Common myeloid progenitor, CD34-positive (primary cell): ENCODE data around the gene LOXL4.

Experiments used
- CTCF ChIA-PET: fragments of 350-600 bp; sonication (Branson Sonifier 250); formaldehyde crosslinking; loops from one replicate; lab custom pipeline; 2021; ENCODE audit warnings: antibody characterized with exemption; lab: Charles Lee
- POLR2A ChIA-PET: fragments of 350-600 bp; sonication (Branson Sonifier 250); formaldehyde crosslinking; loops from one replicate; lab custom pipeline; 2021; ENCODE audit warnings: antibody characterized with exemption; lab: Charles Lee
- DNase-seq, 3 donors: peaks; one replicate each; pipeline versions ENCODE4 v3.0.0 to v3.0.0-alpha.2; 2013
- H3K27ac ChIP-seq, 2 experiments: 1 replicate in 1 of 2; 2 replicates in 1 of 2; pipeline ENCODE4 v1.7.0; 2013; ENCODE audit warnings: inconsistent platforms in 2 of 2, low read length in 2 of 2, mild to moderate bottlenecking in 2 of 2, low read depth in 1 of 2, moderate library complexity in 1 of 2; ENCODE audit not compliant: severe bottlenecking in 2 of 2, insufficient read depth in 1 of 2, poor library complexity in 1 of 2
- H3K27me3 ChIP-seq, 5 experiments: replicated peaks in 2 of 5; 1 replicate in 3 of 5; 2 replicates in 2 of 5; pipeline versions ENCODE4 v1.6.1 to v1.7.0; 2013; ENCODE audit warnings: low read length in 4 of 5, mild to moderate bottlenecking in 2 of 5, moderate library complexity in 2 of 5, inconsistent platforms in 1 of 5; ENCODE audit not compliant: insufficient read depth in 5 of 5, control insufficient read depth in 4 of 5
- H3K36me3 ChIP-seq, 4 experiments: 1 replicate in 2 of 4; 2 replicates in 2 of 4; pipeline versions ENCODE4 v1.6.1 to v1.7.0; 2013; ENCODE audit warnings: low read length in 3 of 4, control low read depth in 1 of 4, mild to moderate bottlenecking in 1 of 4; ENCODE audit not compliant: control insufficient read depth in 4 of 4, insufficient read depth in 4 of 4
- H3K4me1 ChIP-seq, 4 experiments: 1 replicate in 3 of 4; 2 replicates in 1 of 4; pipeline versions ENCODE4 v1.6.1 to v1.7.1; 2013; ENCODE audit warnings: low read length in 3 of 4, mild to moderate bottlenecking in 3 of 4, control low read depth in 1 of 4, inconsistent platforms in 1 of 4, moderate library complexity in 1 of 4; ENCODE audit not compliant: control insufficient read depth in 4 of 4, insufficient read depth in 4 of 4; ENCODE audit errors: control extremely low read depth in 1 of 4
- H3K4me3 ChIP-seq, 7 experiments: 1 replicate in 4 of 7; 2 replicates in 3 of 7; pipeline versions ENCODE4 v1.5.1 to v1.7.0; 2013; ENCODE audit warnings: mild to moderate bottlenecking in 7 of 7, low read length in 6 of 7, moderate library complexity in 6 of 7, inconsistent platforms in 2 of 7, low read depth in 2 of 7, control low read depth in 1 of 7; ENCODE audit not compliant: insufficient read depth in 4 of 7, control insufficient read depth in 1 of 7; ENCODE audit errors: extremely low read depth in 1 of 7
- H3K9me3 ChIP-seq, 5 experiments: 1 replicate in 4 of 5; 2 replicates in 1 of 5; pipeline versions ENCODE4 v1.6.1 to v1.7.1; 2013; ENCODE audit warnings: low read length in 4 of 5, mild to moderate bottlenecking in 2 of 5, inconsistent platforms in 1 of 5, low read depth in 1 of 5, moderate library complexity in 1 of 5; ENCODE audit not compliant: control insufficient read depth in 4 of 5, insufficient read depth in 2 of 5; ENCODE audit errors: control extremely low read depth in 1 of 5
- WGBS: methylation state at CpG from one replicate; pipeline ENCODE4 v1.1.5; 2013; ENCODE audit not compliant: insufficient coverage; 5-methylcytosine and 5-hydroxymethylcytosine counted together

LOXL4 gene

GRCh38 chr10:98272245-98272644 is 4.3 kb upstream of the LOXL4 start:
- H3K27ac ChIP-seq, result no peak overlapping the region
- ChIA-PET POLR2A (no interaction called here), CTCF (interaction anchor here (2.0 kb wide), 1 partner anchor 37 kb away, joined by 5 read pairs; no protein-coding TSS in a partner anchor)
- no peak for DNase-seq
- H3K9me3 ChIP-seq, result no peaks in the 10 kb centered on the region
- peaks cover 0 to 13% (median 7%) of the 10 kb centered on the region in 4 experiments for H3K4me1 ChIP-seq
- no peaks in the 10 kb centered on the region for H3K36me3 ChIP-seq
- H3K27me3 ChIP-seq, result peaks cover 0 to 14% (median 2%) of the 10 kb centered on the region in 5 experiments
- no peak overlapping the region for H3K4me3 ChIP-seq
- WGBS, result 87% methylated on average over 7 of the region's 8 CpGs

DNA sequence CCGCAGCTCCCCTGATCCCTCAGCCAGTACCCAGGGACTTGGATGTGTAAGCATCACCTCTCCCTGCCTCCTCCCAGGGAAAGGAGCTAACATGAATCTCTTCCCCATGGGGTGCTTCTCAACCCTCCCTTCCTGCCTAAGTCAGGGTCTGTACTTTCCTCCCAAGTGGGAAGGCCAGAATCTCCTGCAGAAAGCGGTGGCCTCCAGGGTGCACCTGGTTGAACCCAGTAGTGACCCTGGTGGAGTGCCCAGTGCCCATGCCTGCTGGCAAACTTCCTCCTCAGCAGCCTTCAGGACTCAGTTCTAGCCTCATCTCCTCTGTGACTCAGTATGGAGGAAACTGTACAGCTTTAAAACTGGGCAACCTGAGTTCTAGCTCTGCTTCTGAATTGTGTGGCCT is 2.8 kb upstream of the LOXL4 start:
- POLR2A ChIA-PET, result interaction anchor here (1.1 kb wide), 1 partner anchor 26 kb away, joined by 3 read pairs; no protein-coding TSS in a partner anchor
- CTCF ChIA-PET, result interaction anchor here (0.8 to 2.0 kb wide), 2 partner anchors 8 to 38 kb away, joined by 3 to 5 read pairs; no protein-coding TSS in a partner anchor
- Histone ChIP-seq H3K36me3 (no peaks in the 10 kb centered on the region), H3K4me1 (peaks cover 0 to 13% (median 9%) of the 10 kb centered on the region in 4 experiments), H3K4me3 (no peak overlapping the region), H3K9me3 (no peaks in the 10 kb centered on the region), H3K27ac (no peak overlapping the region), H3K27me3 (peaks cover 0 to 14% (median 2%) of the 10 kb centered on the region in 5 experiments)
- 100% methylated on average over 2 of the region's 2 CpGs for WGBS
- no peak for DNase-seq

DNA sequence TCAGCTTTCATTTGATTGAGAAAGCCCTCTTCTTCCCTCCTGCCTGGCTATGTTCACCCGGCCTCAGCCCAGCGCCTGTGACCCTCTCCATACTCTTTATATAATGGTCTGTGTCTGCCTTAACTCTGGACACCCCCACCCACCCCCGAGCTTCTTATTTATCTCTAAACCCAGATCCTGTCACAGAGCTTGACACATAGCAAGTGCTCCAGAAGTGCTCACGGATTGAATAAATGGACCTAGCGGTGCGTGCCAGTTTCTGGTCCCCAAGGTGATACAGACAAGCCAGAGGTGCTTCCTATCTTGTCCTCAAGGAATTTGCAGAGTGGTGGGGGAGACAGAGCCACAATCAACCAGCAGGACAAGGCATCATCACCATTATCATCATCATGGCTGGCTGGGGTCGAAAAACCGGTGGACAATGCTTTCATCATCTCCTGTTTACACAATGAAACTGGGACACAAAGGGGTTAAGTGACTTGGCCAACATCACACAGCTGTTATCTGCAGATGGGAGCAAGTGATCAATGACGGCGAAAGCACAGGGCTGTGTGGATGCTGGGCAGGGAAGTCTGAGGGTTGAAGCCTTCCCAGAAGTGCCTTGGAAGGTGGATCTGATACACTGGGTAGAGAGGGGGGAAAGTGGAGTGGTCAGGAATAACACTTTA is 2.2 kb upstream of the LOXL4 start:
- CTCF ChIA-PET, result interaction anchor here (1.8 to 2.0 kb wide), 2 partner anchors 39 kb away, joined by 5 to 7 read pairs; no protein-coding TSS in a partner anchor
- peaks cover 0 to 13% (median 9%) of the 10 kb centered on the region in 4 experiments for H3K4me1 ChIP-seq
- H3K27ac ChIP-seq, result no peak overlapping the region
- POLR2A ChIA-PET, result interaction anchor here (1.1 kb wide), 1 partner anchor 26 kb away, joined by 3 read pairs; no protein-coding TSS in a partner anchor
- peaks cover 0 to 14% (median 2%) of the 10 kb centered on the region in 5 experiments for H3K27me3 ChIP-seq
- no peak for DNase-seq
- H3K9me3 ChIP-seq, result no peaks in the 10 kb centered on the region
- WGBS, result 86% methylated on average over 9 of the region's 10 CpGs
- no peaks in the 10 kb centered on the region for H3K36me3 ChIP-seq
- no peak overlapping the region for H3K4me3 ChIP-seq

DNA sequence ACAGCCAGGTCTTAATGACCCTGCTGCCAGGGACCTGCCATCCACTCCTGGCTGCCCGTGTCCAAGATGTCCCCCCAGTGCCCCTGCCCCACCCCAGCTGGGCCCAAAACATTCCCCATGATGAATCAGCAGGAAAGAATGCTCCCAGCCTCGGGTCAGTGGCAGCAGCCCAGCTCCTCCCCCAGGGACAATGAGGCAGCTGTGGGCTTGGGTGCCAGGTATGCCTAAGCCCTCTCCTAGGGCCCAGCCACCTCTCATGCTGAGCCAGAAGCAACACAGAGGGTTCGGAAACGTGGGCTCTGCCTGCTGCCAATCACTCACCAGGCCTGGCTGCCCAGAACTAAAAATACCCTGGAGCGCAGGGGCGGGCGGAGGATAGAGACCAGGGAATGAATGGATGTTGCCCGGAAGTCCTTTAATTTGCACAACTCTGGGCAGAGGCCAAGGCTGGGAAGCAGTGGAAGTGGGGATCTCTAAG is 1.5 kb upstream of the LOXL4 start:
- H3K27me3 ChIP-seq, result peaks cover 0 to 14% (median 2%) of the 10 kb centered on the region in 5 experiments
- no peak overlapping the region for H3K4me3 ChIP-seq
- CTCF ChIA-PET, result interaction anchor here (1.8 kb wide), 1 partner anchor 40 kb away, joined by 7 read pairs; no protein-coding TSS in a partner anchor
- H3K4me1 ChIP-seq, result peaks cover 0 to 17% (median 15%) of the 10 kb centered on the region in 4 experiments
- no peak for DNase-seq
- WGBS, result 33% methylated on average over 4 of the region's 8 CpGs
- H3K27ac ChIP-seq, result no peak overlapping the region
- H3K36me3 ChIP-seq, result no peaks in the 10 kb centered on the region
- POLR2A ChIA-PET, result no interaction called here
- no peaks in the 10 kb centered on the region for H3K9me3 ChIP-seq

DNA sequence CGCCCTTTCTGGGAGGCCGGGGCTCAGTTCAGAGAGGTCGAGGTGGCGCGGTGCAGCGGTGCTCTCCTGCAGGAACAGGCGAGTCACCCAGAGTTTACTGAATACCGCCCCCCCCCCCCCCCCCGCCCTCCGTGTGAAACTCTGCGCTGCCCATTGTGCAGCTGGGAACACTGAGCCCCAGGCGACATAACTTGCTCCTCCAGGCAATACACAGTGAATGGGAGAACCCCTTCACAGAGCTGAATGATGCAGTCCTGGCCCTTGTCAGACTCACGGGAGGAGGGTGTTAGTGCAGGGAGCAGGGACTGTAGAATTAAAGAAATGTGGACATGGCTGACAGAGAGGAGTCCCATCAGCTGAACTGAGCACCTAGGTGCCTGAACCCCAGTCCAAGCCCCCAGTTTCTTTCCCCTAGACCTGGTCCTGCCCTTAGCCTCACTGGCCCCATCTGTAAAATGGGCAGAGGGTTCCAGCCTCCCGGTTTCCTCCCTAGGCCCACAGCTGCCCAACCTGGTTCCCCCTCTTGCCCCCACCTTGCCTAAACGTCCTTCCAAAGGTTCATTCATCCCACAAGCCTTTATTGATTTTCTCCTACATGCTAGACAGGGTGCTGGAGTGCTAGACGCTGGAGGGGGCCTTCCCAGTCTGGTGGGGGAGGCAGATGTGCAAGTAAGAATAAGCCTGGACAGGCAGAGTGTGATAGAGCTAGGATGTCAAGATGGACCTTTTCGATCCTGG is 869 bp upstream of the LOXL4 start:
- ChIA-PET CTCF (interaction anchor here (1.8 kb wide), 1 partner anchor 40 kb away, joined by 7 read pairs; no protein-coding TSS in a partner anchor), POLR2A (no interaction called here)
- H3K4me3 ChIP-seq, result peak overlapping the region; percentile 23 to 82 (median 56)
- H3K4me1 ChIP-seq, result peaks cover 0 to 22% (median 19%) of the 10 kb centered on the region in 4 experiments
- WGBS, result 21% methylated on average over 7 of the region's 17 CpGs
- no peak overlapping the region for H3K27ac ChIP-seq
- peaks cover 0 to 14% (median 2%) of the 10 kb centered on the region in 5 experiments for H3K27me3 ChIP-seq
- H3K9me3 ChIP-seq, result no peaks in the 10 kb centered on the region
- H3K36me3 ChIP-seq, result no peaks in the 10 kb centered on the region
- DNase-seq, result no peak

- peak in 2 of 3 donors; percentile 20 to 45 for DNase-seq
Measured at GRCh38 chr10:98267069-98267893, 713 bp downstream of the LOXL4 start.

More at GRCh38 chr10:98267069-98267893, 713 bp downstream of the LOXL4 start:
- peaks cover 0 to 22% (median 19%) of the 10 kb centered on the region in 4 experiments for H3K4me1 ChIP-seq
- no peaks in the 10 kb centered on the region for H3K9me3 ChIP-seq
- peaks cover 0 to 14% (median 2%) of the 10 kb centered on the region in 5 experiments for H3K27me3 ChIP-seq
- ChIA-PET CTCF (interaction anchor here (1.1 to 2.1 kb wide), 3 partner anchors 14 to 156 kb away, joined by 3 to 8 read pairs (median 5); no protein-coding TSS in a partner anchor), POLR2A (interaction anchor here (0.6 kb wide), 1 partner anchor 184 kb away, joined by 3 read pairs; no protein-coding TSS in a partner anchor)
- H3K27ac ChIP-seq, result no peak overlapping the region
- no peaks in the 10 kb centered on the region for H3K36me3 ChIP-seq
- 84% methylated on average over 19 of the region's 22 CpGs for WGBS
- H3K4me3 ChIP-seq, result peak overlapping the region in 4 of 7 experiments; percentile 38 to 70 (median 50)
